Measurements from ENCODE around the gene TTLL3. TPM values are rescaled to one million over a fixed set of nuclear protein-coding genes. Genes with fewer than 3 reads are reported as not detected.

Gene TTLL3
- total and polyA plus RNA-seq, 12 donors: 6.7 to 35.0 (median 13.7) TPM

DNA sequence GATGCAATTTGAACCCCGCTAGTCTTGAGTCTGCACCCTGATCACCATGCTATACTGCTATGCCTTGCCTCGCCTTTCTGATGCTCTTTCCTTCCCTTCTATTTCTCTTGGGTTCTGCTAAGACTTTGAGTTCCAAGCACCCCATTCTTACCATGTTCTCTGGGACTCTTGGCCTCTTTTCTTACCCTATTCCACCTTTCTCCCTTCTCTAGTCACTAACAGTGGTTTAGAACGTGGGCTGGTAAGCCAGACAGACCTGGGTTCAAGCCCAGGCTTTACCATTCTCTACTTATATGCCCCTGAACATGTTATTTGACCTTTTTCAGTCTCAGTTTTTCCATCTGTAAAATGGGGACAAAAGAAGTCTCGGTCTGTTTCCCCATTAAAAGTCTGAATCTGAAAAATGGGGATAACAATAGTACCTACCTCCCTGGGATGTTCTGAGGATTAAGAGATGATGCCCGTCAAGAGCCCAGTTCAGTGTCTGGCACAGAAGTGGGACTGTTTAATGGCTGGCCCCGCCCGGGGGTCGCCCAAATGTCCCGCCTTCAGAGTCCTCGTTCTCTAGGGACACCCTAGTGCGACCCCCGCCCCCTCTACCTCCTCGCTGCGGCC, 18.2 kb upstream of the TTLL3 start:
- Histone ChIP-seq H3K4me3 (peak overlapping the region; percentile 63 to 100 (median 80)), H3K36me3 (peaks cover 0 to 70% (median 8%) of the 10 kb centered on the region in 9 donors), H3K27ac (peak overlapping the region; percentile 91 to 98 (median 97)), H3K27me3 (no peaks in the 10 kb centered on the region), H3K9me3 (no peaks in the 10 kb centered on the region), H3K4me1 (peaks cover 5 to 51% (median 35%) of the 10 kb centered on the region in 9 donors)
- ATAC-seq: no peak
- TF ChIP-seq CTCF (IDR thresholded peaks at IDR 0.05): no peak
- intact Hi-C loops (cut with DNase I): loop anchor here in 5 of 10 donors (2.0 to 5.0 kb wide), 5 partner anchors 40 to 140 kb away; partner anchors contain the start of genes BRPF1 (in 2 of the 5) and OGG1 (in 1 of the 5)
- no peak for DNase-seq
- 17 to 18% methylated on average over 14 of the region's 14 CpGs for WGBS, 2 donors

- DNase-seq: peak; percentile 94
- H3K27me3 ChIP-seq: no peaks in the 10 kb centered on the region
- H3K9me3 ChIP-seq: no peaks in the 10 kb centered on the region
- H3K27ac ChIP-seq: peak within 1 kb of the TSS; percentile 91 to 98 (median 97)
- TF ChIP-seq CTCF (IDR thresholded peaks at IDR 0.05): peak in 1 of 9 donors; percentile 20
- peaks cover 5 to 51% (median 35%) of the 10 kb centered on the region in 9 donors for H3K4me1 ChIP-seq
- intact Hi-C loops (cut with DNase I): loop anchor here in 5 of 10 donors (2.0 to 5.0 kb wide), 5 partner anchors 40 to 140 kb away; partner anchors contain the start of genes BRPF1 (in 2 of the 5) and OGG1 (in 1 of the 5)
- peak within 1 kb of the TSS; percentile 63 to 100 (median 80) for H3K4me3 ChIP-seq
- peaks cover 0 to 70% (median 10%) of the 10 kb centered on the region in 9 donors for H3K36me3 ChIP-seq
- WGBS, 2 donors: 0 to 1% methylated on average over 60 to 65 of the region's 65 CpGs
- ATAC-seq: peak; percentile 93 to 97 (median 94)
Measured at GRCh38 chr3:9792405-9793160, 17.5 kb upstream of the TTLL3 start, which contains the start of the genes ARPC4 and TADA3. Gene ARPC4, plus strand, starts transcription at chr3:9793082. Its CDS starts 40 bp downstream, at chr3:9793122. Gene TADA3, minus strand, starts transcription at chr3:9792473. Its CDS starts 1,007 bp downstream, at chr3:9791466.

GRCh38 chr3:9793161-9793781, 16.8 kb upstream of the TTLL3 start:
- no peaks in the 10 kb centered on the region for H3K9me3 ChIP-seq
- WGBS, 2 donors: 1% methylated on average over 22 to 23 of the region's 23 CpGs
- no peak for TF ChIP-seq CTCF (IDR thresholded peaks at IDR 0.05)
- peaks cover 5 to 51% (median 35%) of the 10 kb centered on the region in 9 donors for H3K4me1 ChIP-seq
- intact Hi-C loops (cut with DNase I): loop anchor here in 5 of 10 donors (2.0 to 5.0 kb wide), 5 partner anchors 41 to 141 kb away; partner anchors contain the start of genes BRPF1 (in 2 of the 5) and OGG1 (in 1 of the 5)
- H3K27ac ChIP-seq: peak overlapping the region; percentile 91 to 98 (median 97)
- H3K4me3 ChIP-seq: peak overlapping the region; percentile 63 to 100 (median 80)
- peak in 7 of 8 donors; percentile 0 to 17 (median 4) for ATAC-seq
- peak in 1 of 2 donors; percentile 20 for DNase-seq
- peaks cover 0 to 71% (median 14%) of the 10 kb centered on the region in 9 donors for H3K36me3 ChIP-seq
- H3K27me3 ChIP-seq: no peaks in the 10 kb centered on the region

Data from heart right ventricle (tissue), 16 donors.